Common myeloid progenitor, CD34-positive (primary cell): ENCODE results near the gene NFIB.

ENCODE experiments used
- CTCF ChIA-PET: fragments of 350-600 bp; sonication (Branson Sonifier 250); formaldehyde crosslinking; loops from one replicate; lab custom pipeline; 2021; ENCODE audit warnings: antibody characterized with exemption; lab: Charles Lee
- POLR2A ChIA-PET: fragments of 350-600 bp; sonication (Branson Sonifier 250); formaldehyde crosslinking; loops from one replicate; lab custom pipeline; 2021; ENCODE audit warnings: antibody characterized with exemption; lab: Charles Lee
- DNase-seq, 3 donors: peaks; one replicate each; pipeline versions ENCODE4 v3.0.0 to v3.0.0-alpha.2; 2013
- H3K27ac ChIP-seq, 2 experiments: 1 replicate in 1 of 2; 2 replicates in 1 of 2; pipeline ENCODE4 v1.7.0; 2013; ENCODE audit warnings: inconsistent platforms in 2 of 2, low read length in 2 of 2, mild to moderate bottlenecking in 2 of 2, low read depth in 1 of 2, moderate library complexity in 1 of 2; ENCODE audit not compliant: severe bottlenecking in 2 of 2, insufficient read depth in 1 of 2, poor library complexity in 1 of 2
- H3K27me3 ChIP-seq, 5 experiments: replicated peaks in 2 of 5; 1 replicate in 3 of 5; 2 replicates in 2 of 5; pipeline versions ENCODE4 v1.6.1 to v1.7.0; 2013; ENCODE audit warnings: low read length in 4 of 5, mild to moderate bottlenecking in 2 of 5, moderate library complexity in 2 of 5, inconsistent platforms in 1 of 5; ENCODE audit not compliant: insufficient read depth in 5 of 5, control insufficient read depth in 4 of 5
- H3K36me3 ChIP-seq, 4 experiments: 1 replicate in 2 of 4; 2 replicates in 2 of 4; pipeline versions ENCODE4 v1.6.1 to v1.7.0; 2013; ENCODE audit warnings: low read length in 3 of 4, control low read depth in 1 of 4, mild to moderate bottlenecking in 1 of 4; ENCODE audit not compliant: control insufficient read depth in 4 of 4, insufficient read depth in 4 of 4
- H3K4me1 ChIP-seq, 4 experiments: 1 replicate in 3 of 4; 2 replicates in 1 of 4; pipeline versions ENCODE4 v1.6.1 to v1.7.1; 2013; ENCODE audit warnings: low read length in 3 of 4, mild to moderate bottlenecking in 3 of 4, control low read depth in 1 of 4, inconsistent platforms in 1 of 4, moderate library complexity in 1 of 4; ENCODE audit not compliant: control insufficient read depth in 4 of 4, insufficient read depth in 4 of 4; ENCODE audit errors: control extremely low read depth in 1 of 4
- H3K4me3 ChIP-seq, 7 experiments: 1 replicate in 4 of 7; 2 replicates in 3 of 7; pipeline versions ENCODE4 v1.5.1 to v1.7.0; 2013; ENCODE audit warnings: mild to moderate bottlenecking in 7 of 7, low read length in 6 of 7, moderate library complexity in 6 of 7, inconsistent platforms in 2 of 7, low read depth in 2 of 7, control low read depth in 1 of 7; ENCODE audit not compliant: insufficient read depth in 4 of 7, control insufficient read depth in 1 of 7; ENCODE audit errors: extremely low read depth in 1 of 7
- H3K9me3 ChIP-seq, 5 experiments: 1 replicate in 4 of 5; 2 replicates in 1 of 5; pipeline versions ENCODE4 v1.6.1 to v1.7.1; 2013; ENCODE audit warnings: low read length in 4 of 5, mild to moderate bottlenecking in 2 of 5, inconsistent platforms in 1 of 5, low read depth in 1 of 5, moderate library complexity in 1 of 5; ENCODE audit not compliant: control insufficient read depth in 4 of 5, insufficient read depth in 2 of 5; ENCODE audit errors: control extremely low read depth in 1 of 5
- WGBS: methylation state at CpG from one replicate; pipeline ENCODE4 v1.1.5; 2013; ENCODE audit not compliant: insufficient coverage; 5-methylcytosine and 5-hydroxymethylcytosine counted together

NFIB gene

DNA sequence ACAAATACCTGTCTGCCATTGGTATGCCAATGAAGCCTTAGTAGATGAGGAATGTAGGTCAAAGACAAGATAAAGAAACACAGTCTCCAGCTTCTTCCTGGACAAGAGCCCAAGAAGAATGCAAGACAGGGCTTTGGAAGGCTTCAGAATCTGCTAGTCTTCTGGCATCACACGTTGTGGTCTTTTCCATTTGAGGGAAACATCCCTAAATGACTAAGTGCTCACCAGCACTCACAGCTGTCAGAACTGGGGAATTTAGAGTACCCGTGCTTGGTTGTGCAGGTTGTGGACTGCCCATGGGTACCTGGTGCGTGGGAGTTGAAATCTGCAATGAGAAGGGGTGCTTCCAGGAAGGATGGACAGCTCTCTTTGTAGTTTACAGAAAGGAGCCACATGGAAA is 27.1 kb upstream of the NFIB start:
- Histone ChIP-seq H3K4me3 (no peak overlapping the region), H3K9me3 (peaks cover 0 to 3% (median 0%) of the 10 kb centered on the region in 5 experiments), H3K27ac (no peak overlapping the region), H3K27me3 (peaks cover 11 to 82% (median 54%) of the 10 kb centered on the region in 5 experiments), H3K36me3 (no peaks in the 10 kb centered on the region), H3K4me1 (peaks cover 0 to 2% (median 0%) of the 10 kb centered on the region in 4 experiments)
- ChIA-PET POLR2A (no interaction called here), CTCF (interaction anchor here (1.9 kb wide), 1 partner anchor 12 kb away, joined by 5 read pairs; no protein-coding TSS in a partner anchor)
- WGBS, result 79% methylated on average over 3 of the region's 3 CpGs
- no peak for DNase-seq

GRCh38 chr9:14340219-14340873 is 26.4 kb upstream of the NFIB start:
- Histone ChIP-seq H3K9me3 (peaks cover 0 to 3% (median 0%) of the 10 kb centered on the region in 5 experiments), H3K36me3 (no peaks in the 10 kb centered on the region), H3K27me3 (peaks cover 11 to 76% (median 47%) of the 10 kb centered on the region in 5 experiments), H3K4me3 (no peak overlapping the region), H3K27ac (no peak overlapping the region), H3K4me1 (no peaks in the 10 kb centered on the region)
- ChIA-PET POLR2A (no interaction called here), CTCF (interaction anchor here (1.9 kb wide), 1 partner anchor 12 kb away, joined by 5 read pairs; no protein-coding TSS in a partner anchor)
- DNase-seq, result no peak
- 94% methylated on average over 5 of the region's 8 CpGs for WGBS

- POLR2A ChIA-PET, result no interaction called here
- CTCF ChIA-PET, result no interaction called here
- H3K4me3 ChIP-seq, result no peak overlapping the region
- H3K9me3 ChIP-seq, result peaks cover 0 to 7% (median 0%) of the 10 kb centered on the region in 5 experiments
- no peaks in the 10 kb centered on the region for H3K4me1 ChIP-seq
- H3K36me3 ChIP-seq, result no peaks in the 10 kb centered on the region
- WGBS, result 100% methylated on average over 1 of the region's 2 CpGs
- H3K27ac ChIP-seq, result no peak overlapping the region
- peaks cover 11 to 70% (median 45%) of the 10 kb centered on the region in 5 experiments for H3K27me3 ChIP-seq
- no peak for DNase-seq
Measured at GRCh38 chr9:14339746-14340145, 25.8 kb upstream of the NFIB start.

- H3K27ac ChIP-seq, result no peak overlapping the region
- POLR2A ChIA-PET, result no interaction called here
- H3K27me3 ChIP-seq, result peaks cover 10 to 61% (median 41%) of the 10 kb centered on the region in 5 experiments
- no peaks in the 10 kb centered on the region for H3K36me3 ChIP-seq
- H3K4me1 ChIP-seq, result no peaks in the 10 kb centered on the region
- no peak for DNase-seq
- WGBS, result 83% methylated on average over 3 of the region's 4 CpGs
- CTCF ChIA-PET, result interaction anchor here (1.0 to 1.3 kb wide), 2 partner anchors 11 to 16 kb away, joined by 3 read pairs; no protein-coding TSS in a partner anchor
- H3K9me3 ChIP-seq, result peaks cover 0 to 7% (median 0%) of the 10 kb centered on the region in 5 experiments
- no peak overlapping the region for H3K4me3 ChIP-seq
Measured at GRCh38 chr9:14337615-14338014, 23.7 kb upstream of the NFIB start.

GRCh38 chr9:14336244-14336643 is 22.3 kb upstream of the NFIB start:
- Histone ChIP-seq H3K27ac (no peak overlapping the region), H3K36me3 (no peaks in the 10 kb centered on the region), H3K27me3 (peaks cover 4 to 50% (median 33%) of the 10 kb centered on the region in 5 experiments), H3K4me1 (no peaks in the 10 kb centered on the region), H3K4me3 (no peak overlapping the region), H3K9me3 (peaks cover 0 to 7% (median 0%) of the 10 kb centered on the region in 5 experiments)
- ChIA-PET CTCF (interaction anchor here (1.0 kb wide), 1 partner anchor 11 kb away, joined by 4 read pairs; no protein-coding TSS in a partner anchor), POLR2A (no interaction called here)
- WGBS, result 100% methylated on average over 1 of the region's 1 CpG
- DNase-seq, result no peak

- H3K27me3 ChIP-seq, result peaks cover 2 to 54% (median 35%) of the 10 kb centered on the region in 5 experiments
- H3K9me3 ChIP-seq, result peaks cover 0 to 4% (median 0%) of the 10 kb centered on the region in 5 experiments
- POLR2A ChIA-PET, result no interaction called here
- no peaks in the 10 kb centered on the region for H3K36me3 ChIP-seq
- no peak for DNase-seq
- H3K4me3 ChIP-seq, result no peak overlapping the region
- CTCF ChIA-PET, result no interaction called here
- no peak overlapping the region for H3K27ac ChIP-seq
- no peaks in the 10 kb centered on the region for H3K4me1 ChIP-seq
- WGBS, result 100% methylated on average over 3 of the region's 3 CpGs
Measured at GRCh38 chr9:14331120-14331519, 17.2 kb upstream of the NFIB start.

DNA sequence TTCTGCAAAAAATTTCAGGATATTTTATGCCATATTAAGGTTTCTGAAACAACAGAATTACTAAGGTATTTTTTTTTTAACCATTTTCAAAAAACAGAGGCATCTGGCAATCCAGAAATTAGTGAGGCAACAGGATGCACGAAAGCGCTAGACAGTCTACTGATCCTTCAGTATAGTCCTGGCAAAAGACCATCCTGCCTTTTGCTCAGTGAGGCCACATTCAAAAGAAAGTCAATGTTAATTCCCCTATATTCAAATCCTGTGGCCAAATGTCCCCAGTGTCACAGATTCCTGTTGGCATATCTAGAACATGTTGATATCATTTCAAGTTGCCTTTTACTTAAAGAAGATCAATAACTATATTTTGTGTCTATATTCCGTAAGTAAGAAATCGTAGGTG is 13.1 kb upstream of the NFIB start:
- H3K4me1 ChIP-seq, result peaks cover 0 to 10% (median 9%) of the 10 kb centered on the region in 4 experiments
- H3K27me3 ChIP-seq, result peaks cover 2 to 65% (median 48%) of the 10 kb centered on the region in 5 experiments
- no peak overlapping the region for H3K27ac ChIP-seq
- 100% methylated on average over 2 of the region's 4 CpGs for WGBS
- DNase-seq, result no peak
- H3K4me3 ChIP-seq, result no peak overlapping the region
- POLR2A ChIA-PET, result no interaction called here
- H3K9me3 ChIP-seq, result no peaks in the 10 kb centered on the region
- H3K36me3 ChIP-seq, result no peaks in the 10 kb centered on the region
- CTCF ChIA-PET, result interaction anchor here (0.6 to 0.8 kb wide), 2 partner anchors 18 to 19 kb away, joined by 3 read pairs; no protein-coding TSS in a partner anchor
